Calu3 (cell line): ENCODE results near the gene OR5B21. TPM values are rescaled to one million over a fixed set of nuclear protein-coding genes. Genes with fewer than 3 reads are reported as not detected.
A peak's percentile ranks its signal among the peaks of the same experiment; 100 is the strongest.

Source experiments
- BruUV-seq: library from RNA; stranded (reverse); fragments of 400-500 nt; replicated peaks from 2 replicates; lab custom pipeline; 2021; lab: Mats Ljungman, UMichigan
- CTCF ChIA-PET: fragments of 300-600 bp; sonication (Branson Sonifier 250); formaldehyde crosslinking; loops from one replicate; lab custom pipeline; 2022; ENCODE audit warnings: antibody characterized with exemption; lab: Charles Lee
- DNase-seq: peaks from one replicate; pipeline ENCODE4 v3.0.0; 2022
- H3K27ac Mint-ChIP-seq: one replicate; pipeline ENCODE4 v1.8.0; 2022; ENCODE audit warnings: mixed read lengths; ENCODE audit not compliant: unreplicated experiment
- H3K27me3 Mint-ChIP-seq: one replicate; pipeline ENCODE4 v1.8.0; 2022; ENCODE audit warnings: mixed read lengths; ENCODE audit not compliant: unreplicated experiment
- H3K36me3 Mint-ChIP-seq: one replicate; pipeline ENCODE4 v1.8.0; 2022; ENCODE audit warnings: mild to moderate bottlenecking, moderate library complexity, mixed read lengths; ENCODE audit not compliant: insufficient read depth, unreplicated experiment
- H3K4me1 Mint-ChIP-seq: one replicate; pipeline ENCODE4 v1.8.0; 2022; ENCODE audit warnings: mild to moderate bottlenecking, low read depth, mixed read lengths; ENCODE audit not compliant: unreplicated experiment
- H3K4me3 Mint-ChIP-seq: one replicate; pipeline ENCODE4 v1.8.0; 2022; ENCODE audit warnings: mild to moderate bottlenecking, low read depth, moderate library complexity, mixed read lengths; ENCODE audit not compliant: unreplicated experiment
- H3K9me3 Mint-ChIP-seq: one replicate; pipeline ENCODE4 v1.8.0; 2022; ENCODE audit warnings: low read depth, mixed read lengths; ENCODE audit not compliant: unreplicated experiment
- intact Hi-C: fragments of 100-400 bp; cut with micrococcal nuclease; formaldehyde crosslinking; loops from one replicate; pipeline ENCODE4 v1.10.0; 2022; ENCODE audit not compliant: unreplicated experiment
- total RNA-seq: library from RNA; stranded (reverse); gene quantifications from 2 replicates; pipeline ENCODE4 v1.2.3, GENCODE V29; 2022
- TF ChIP-seq, protein P1 (sequence below): fragments of 200-600 bp; IDR thresholded peaks from one replicate; pipeline ENCODE4 v1.8.0; 2022; ENCODE audit warnings: antibody characterized with exemption; ENCODE audit not compliant: unreplicated experiment

The OR5B21 gene
- total RNA-seq, 1 experiment from 2014 or later: not detected

- TF ChIP-seq, protein P1, sequence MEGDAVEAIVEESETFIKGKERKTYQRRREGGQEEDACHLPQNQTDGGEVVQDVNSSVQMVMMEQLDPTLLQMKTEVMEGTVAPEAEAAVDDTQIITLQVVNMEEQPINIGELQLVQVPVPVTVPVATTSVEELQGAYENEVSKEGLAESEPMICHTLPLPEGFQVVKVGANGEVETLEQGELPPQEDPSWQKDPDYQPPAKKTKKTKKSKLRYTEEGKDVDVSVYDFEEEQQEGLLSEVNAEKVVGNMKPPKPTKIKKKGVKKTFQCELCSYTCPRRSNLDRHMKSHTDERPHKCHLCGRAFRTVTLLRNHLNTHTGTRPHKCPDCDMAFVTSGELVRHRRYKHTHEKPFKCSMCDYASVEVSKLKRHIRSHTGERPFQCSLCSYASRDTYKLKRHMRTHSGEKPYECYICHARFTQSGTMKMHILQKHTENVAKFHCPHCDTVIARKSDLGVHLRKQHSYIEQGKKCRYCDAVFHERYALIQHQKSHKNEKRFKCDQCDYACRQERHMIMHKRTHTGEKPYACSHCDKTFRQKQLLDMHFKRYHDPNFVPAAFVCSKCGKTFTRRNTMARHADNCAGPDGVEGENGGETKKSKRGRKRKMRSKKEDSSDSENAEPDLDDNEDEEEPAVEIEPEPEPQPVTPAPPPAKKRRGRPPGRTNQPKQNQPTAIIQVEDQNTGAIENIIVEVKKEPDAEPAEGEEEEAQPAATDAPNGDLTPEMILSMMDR: peak; percentile 89
- Mint-ChIP-seq H3K27me3 (peaks cover 8% of the 10 kb centered on the region), H3K4me1 (peaks cover 10% of the 10 kb centered on the region), H3K36me3 (no peaks in the 10 kb centered on the region), H3K27ac (no peak overlapping the region), H3K4me3 (peak overlapping the region; percentile 43), H3K9me3 (no peaks in the 10 kb centered on the region)
- DNase-seq: peak; percentile 72
- CTCF ChIA-PET: interaction anchor here (0.7 to 1.0 kb wide), 5 partner anchors 9 to 1067 kb away, joined by 3 read pairs; no protein-coding TSS in a partner anchor
- intact Hi-C loops: loop anchor here (5.0 kb wide), 1 partner anchor 1177 kb away; no protein-coding TSS in a partner anchor
- BruUV-seq: no TSS peak
Measured at GRCh38 chr11:58524232-58525036, 16.5 kb upstream of the OR5B21 start.

DNA sequence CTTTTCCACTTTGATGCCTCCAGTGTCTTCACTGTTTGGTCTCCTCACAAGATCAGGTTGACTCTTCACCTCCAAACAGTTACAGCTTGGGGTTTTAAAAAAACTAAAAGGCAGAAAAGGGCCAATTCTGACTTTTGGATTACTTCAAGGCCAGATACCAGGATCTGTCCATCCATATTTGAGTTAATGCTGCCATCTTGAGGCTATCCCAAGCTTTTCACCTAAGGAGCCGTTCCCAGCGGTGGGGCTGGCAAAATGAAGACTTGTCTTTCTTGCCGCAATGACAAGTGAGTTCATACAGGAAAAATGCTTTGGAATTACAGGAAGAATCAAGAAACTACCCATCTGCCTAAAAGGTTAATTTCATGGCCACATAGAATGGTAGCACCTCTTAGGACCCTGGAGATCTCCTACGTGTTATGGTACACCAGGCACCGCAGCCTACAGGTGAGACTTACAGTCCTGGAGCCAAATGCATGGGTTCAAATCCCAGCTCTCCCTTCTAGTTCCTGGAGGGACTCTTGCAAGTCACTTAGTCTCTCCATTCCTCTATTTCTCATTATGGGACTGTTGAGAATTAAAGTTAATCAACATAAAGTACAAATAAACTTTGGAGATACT, 6.0 kb upstream of the OR5B21 start:
- H3K27ac Mint-ChIP-seq: no peak overlapping the region

DNA sequence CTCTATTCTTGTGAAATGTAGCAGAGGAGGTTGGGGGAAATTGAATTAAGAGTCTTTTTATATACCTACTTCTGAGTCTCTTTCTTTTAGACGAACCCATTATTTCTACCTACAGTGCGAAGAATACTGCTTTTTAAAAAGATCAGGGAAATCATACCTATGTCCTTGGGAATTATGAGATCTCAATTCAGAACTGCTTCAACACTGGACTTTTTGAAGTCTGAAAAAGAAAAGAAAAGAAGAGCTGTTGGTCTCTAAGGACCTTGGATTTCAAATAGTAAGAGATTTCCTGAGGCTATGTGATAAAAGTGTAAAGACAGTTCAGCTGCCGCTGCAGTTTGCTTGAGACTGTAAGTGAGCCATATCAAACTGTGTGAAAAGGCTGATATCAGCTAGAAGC, 3.7 kb upstream of the OR5B21 start:
- no TSS peak for BruUV-seq
- TF ChIP-seq, protein P1: no peak
- H3K27me3 Mint-ChIP-seq: no peaks in the 10 kb centered on the region
- intact Hi-C loops: loop anchor here (5.0 to 10.0 kb wide), 4 partner anchors 447 to 867 kb away; partner anchors contain the start of gene YPEL4
- no peak for DNase-seq
- H3K4me1 Mint-ChIP-seq: peaks cover 22% of the 10 kb centered on the region
- no peaks in the 10 kb centered on the region for H3K9me3 Mint-ChIP-seq
- no peak overlapping the region for H3K4me3 Mint-ChIP-seq
- no peaks in the 10 kb centered on the region for H3K36me3 Mint-ChIP-seq
- CTCF ChIA-PET: no interaction called here
- H3K27ac Mint-ChIP-seq: no peak overlapping the region

More for the DNA sequence above, 6.0 kb upstream of the OR5B21 start:
- intact Hi-C loops: loop anchor here (2.0 to 10.0 kb wide), 5 partner anchors 449 to 869 kb away; partner anchors contain the start of genes BTBD18 and YPEL4
- Mint-ChIP-seq H3K4me3 (no peak overlapping the region), H3K27me3 (no peaks in the 10 kb centered on the region), H3K4me1 (peaks cover 22% of the 10 kb centered on the region), H3K36me3 (no peaks in the 10 kb centered on the region), H3K9me3 (no peaks in the 10 kb centered on the region)
- peak; percentile 57 for DNase-seq
- CTCF ChIA-PET: interaction anchor here (0.8 to 1.0 kb wide), 2 partner anchors 18 to 228 kb away, joined by 3 to 4 read pairs; no protein-coding TSS in a partner anchor
- no TSS peak for BruUV-seq
- TF ChIP-seq, protein P1: peak; percentile 59

DNA sequence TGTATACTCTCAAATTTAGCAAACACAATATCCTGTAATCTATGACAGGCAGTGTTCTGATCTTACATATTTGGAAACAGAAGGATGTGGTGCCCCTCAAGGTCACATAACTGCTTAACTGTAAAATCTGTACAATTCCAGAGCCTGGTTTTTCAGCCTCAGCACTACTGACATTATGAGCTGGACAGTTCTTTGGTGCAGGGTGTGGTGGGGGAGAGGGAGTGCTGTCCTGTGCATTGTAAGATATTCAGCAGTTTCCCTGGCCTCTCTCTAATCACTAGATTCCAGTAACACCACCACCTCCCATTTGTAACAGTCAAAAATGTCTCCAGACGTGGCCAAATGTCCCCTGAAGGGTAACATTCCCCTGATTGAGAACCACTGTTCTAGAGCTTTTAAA, 1.8 kb upstream of the OR5B21 start:
- CTCF ChIA-PET: interaction anchor here (0.6 kb wide), 1 partner anchor 442 kb away, joined by 4 read pairs; no protein-coding TSS in a partner anchor
- TF ChIP-seq, protein P1: no peak
- Mint-ChIP-seq H3K36me3 (no peaks in the 10 kb centered on the region), H3K9me3 (no peaks in the 10 kb centered on the region), H3K27me3 (no peaks in the 10 kb centered on the region), H3K4me3 (no peak overlapping the region), H3K27ac (no peak overlapping the region), H3K4me1 (peaks cover 14% of the 10 kb centered on the region)
- intact Hi-C loops: loop anchor here (5.0 to 10.0 kb wide), 4 partner anchors 445 to 865 kb away; partner anchors contain the start of gene YPEL4
- BruUV-seq: no TSS peak
- DNase-seq: no peak
